H1 (cell line): ENCODE measurements around the gene ALG9. TPM values are rescaled to one million over a fixed set of nuclear protein-coding genes. Genes with fewer than 3 reads are reported as not detected.

Experiments
- CTCF ChIA-PET: fragments of 300-600 bp; sonication (Branson Sonifier 250); formaldehyde crosslinking; loops from one replicate; lab custom pipeline; 2021; ENCODE audit not compliant: partially characterized antibody; lab: Charles Lee
- POLR2A ChIA-PET: fragments of 300-600 bp; sonication (Branson Sonifier 250); formaldehyde crosslinking; loops from one replicate; lab custom pipeline; 2021; ENCODE audit warnings: inconsistent platforms; ENCODE audit not compliant: partially characterized antibody; lab: Charles Lee
- DNase-seq, 2 experiments: peaks; one replicate each; pipeline versions ENCODE4 v3.0.0 to v3.0.0-alpha.2; 2010 to 2022; ENCODE audit warnings: low spot score in 2 of 2, low read depth in 1 of 2, mixed read lengths in 1 of 2
- FAIRE-seq: peaks from 2 replicates; lab custom pipeline; 2011; peaks lifted over from hg19 to GRCh38; lab: Jason Lieb, UNC
- H2AFZ ChIP-seq: 2 replicates; pipeline ENCODE4 v1.8.1; 2012; ENCODE audit warnings: low read length, inconsistent platforms
- H2AK5ac ChIP-seq: 2 replicates; pipeline ENCODE4 v1.6.1; 2013; ENCODE audit warnings: low read depth, low read length
- H2BK120ac ChIP-seq: replicated peaks from 2 replicates; pipeline ENCODE3; 2013; ENCODE audit warnings: low read depth, low read length, inconsistent platforms
- H2BK12ac ChIP-seq: 2 replicates; pipeline ENCODE4 v1.6.1; 2013; ENCODE audit warnings: low read depth, low read length
- H2BK15ac ChIP-seq: 2 replicates; pipeline ENCODE4 v1.6.1; 2013; ENCODE audit warnings: low read length
- H2BK20ac ChIP-seq: 2 replicates; pipeline ENCODE4 v1.6.1; 2013; ENCODE audit warnings: low read length
- H2BK5ac ChIP-seq: 2 replicates; pipeline ENCODE4 v1.6.1; 2013; ENCODE audit warnings: low read depth, low read length
- H3K14ac ChIP-seq: 2 replicates; pipeline ENCODE4 v1.6.1; 2013; ENCODE audit warnings: inconsistent platforms; ENCODE audit not compliant: insufficient read length
- H3K18ac ChIP-seq: 2 replicates; pipeline ENCODE4 v1.6.1; 2013; ENCODE audit warnings: low read length; ENCODE audit errors: extremely low read depth
- H3K23ac ChIP-seq: 2 replicates; pipeline ENCODE4 v1.6.1; 2013; ENCODE audit warnings: inconsistent platforms; ENCODE audit not compliant: insufficient read length
- H3K23me2 ChIP-seq: 2 replicates; pipeline ENCODE4 v1.6.1; 2013; ENCODE audit warnings: low read depth, low read length
- H3K27ac ChIP-seq: 2 replicates; pipeline ENCODE4 v1.6.1; 2011; ENCODE audit warnings: low read depth, low read length, inconsistent platforms
- H3K27me3 ChIP-seq, 4 experiments: replicated peaks in 1 of 4; 1 replicate in 1 of 4; 2 replicates in 3 of 4; pipeline versions ENCODE4 v1.6.1 to v1.8.1; 2011 to 2013; ENCODE audit warnings: low read length in 3 of 4, mild to moderate bottlenecking in 3 of 4, inconsistent platforms in 2 of 4, mixed read lengths in 2 of 4, moderate library complexity in 1 of 4; ENCODE audit not compliant: control insufficient read depth in 3 of 4, insufficient read depth in 3 of 4; ENCODE audit errors: extremely low read depth in 1 of 4
- H3K36me3 ChIP-seq, 4 experiments: 2 replicates each; pipeline versions ENCODE4 v1.6.1 to v1.8.1; 2011 to 2013; ENCODE audit warnings: mild to moderate bottlenecking in 4 of 4, low read length in 3 of 4, moderate library complexity in 2 of 4, control low read depth in 1 of 4, inconsistent platforms in 1 of 4; ENCODE audit not compliant: insufficient read depth in 4 of 4, control insufficient read depth in 2 of 4
- H3K4ac ChIP-seq: replicated peaks from 2 replicates; pipeline ENCODE3; 2013; ENCODE audit warnings: low read length, low read depth, mixed read lengths, inconsistent platforms; ENCODE audit not compliant: insufficient read length
- H3K4me1 ChIP-seq, 4 experiments: replicated peaks in 1 of 4; 1 replicate in 1 of 4; 2 replicates in 3 of 4; pipeline versions ENCODE4 v1.6.1 to v1.8.1; 2011 to 2013; ENCODE audit warnings: low read length in 3 of 4, inconsistent platforms in 2 of 4, mixed read lengths in 1 of 4; ENCODE audit not compliant: insufficient read depth in 4 of 4, control insufficient read depth in 3 of 4
- H3K4me2 ChIP-seq, 2 experiments: 2 replicates each; pipeline versions ENCODE4 v1.6.1 to v1.8.1; 2011 to 2013; ENCODE audit warnings: low read depth in 2 of 2, low read length in 2 of 2, control low read depth in 1 of 2, inconsistent platforms in 1 of 2, mild to moderate bottlenecking in 1 of 2; ENCODE audit not compliant: insufficient read depth in 1 of 2
- H3K4me3 ChIP-seq, 4 experiments: fragments of 200-600, 300-600 bp in 1 of 4; sonication (generic), shearing (Covaris generic), sonication (Bioruptor Twin) in 1 of 4; 2 replicates each; pipeline versions ENCODE4 v1.5.1 to v1.8.1; 2011 to 2016; ENCODE audit warnings: low read length in 4 of 4, low read depth in 3 of 4, control low read depth in 2 of 4, inconsistent platforms in 2 of 4, mild to moderate bottlenecking in 2 of 4, mixed read lengths in 1 of 4, moderate library complexity in 1 of 4; ENCODE audit not compliant: insufficient read depth in 2 of 4; ENCODE audit errors: extremely low read depth in 1 of 4
- H3K56ac ChIP-seq: replicated peaks from 2 replicates; pipeline ENCODE3; 2013; ENCODE audit warnings: low read depth, mild to moderate bottlenecking, mixed read lengths, low read length, inconsistent platforms; ENCODE audit not compliant: insufficient read length
- H3K79me1 ChIP-seq: 2 replicates; pipeline ENCODE4 v1.6.1; 2013; ENCODE audit warnings: low read depth, low read length, control low read depth
- H3K79me2 ChIP-seq, 2 experiments: 2 replicates each; pipeline versions ENCODE4 v1.6.1 to v1.8.1; 2012 to 2013; ENCODE audit warnings: low read length in 2 of 2, mild to moderate bottlenecking in 2 of 2, inconsistent platforms in 1 of 2; ENCODE audit not compliant: insufficient read depth in 2 of 2, control insufficient read depth in 1 of 2
- H3K9ac ChIP-seq, 4 experiments: replicated peaks in 1 of 4; 1 replicate in 1 of 4; 2 replicates in 3 of 4; pipeline versions ENCODE4 v1.6.1 to v1.8.1; 2011 to 2013; ENCODE audit warnings: low read depth in 3 of 4, low read length in 3 of 4, control low read depth in 2 of 4, mild to moderate bottlenecking in 2 of 4, moderate library complexity in 2 of 4, inconsistent platforms in 1 of 4; ENCODE audit errors: extremely low read depth in 1 of 4
- H3K9me3 ChIP-seq, 2 experiments: 2 replicates each; pipeline versions ENCODE4 v1.6.1 to v1.8.1; 2012 to 2013; ENCODE audit warnings: mild to moderate bottlenecking in 2 of 2, moderate library complexity in 2 of 2, control low read depth in 1 of 2, inconsistent platforms in 1 of 2, low read depth in 1 of 2, low read length in 1 of 2, mixed read lengths in 1 of 2; ENCODE audit not compliant: insufficient read depth in 2 of 2
- H4K20me1 ChIP-seq, 2 experiments: replicated peaks in 1 of 2; 2 replicates each; pipeline versions ENCODE3 to v1.8.1; 2011 to 2013; ENCODE audit warnings: inconsistent platforms in 2 of 2, low read length in 2 of 2, mild to moderate bottlenecking in 1 of 2; ENCODE audit not compliant: insufficient read depth in 2 of 2, control insufficient read depth in 1 of 2
- H4K5ac ChIP-seq: 2 replicates; pipeline ENCODE4 v1.6.1; 2013; ENCODE audit warnings: low read length, low read depth, mixed read lengths, inconsistent platforms; ENCODE audit not compliant: insufficient read length
- H4K8ac ChIP-seq: 2 replicates; pipeline ENCODE4 v1.8.0; 2013; ENCODE audit warnings: mild to moderate bottlenecking, moderate library complexity, low read length, inconsistent platforms; ENCODE audit not compliant: insufficient read depth; ENCODE audit errors: extremely low read depth
- H4K91ac ChIP-seq: replicated peaks from 2 replicates; pipeline ENCODE3; 2013; ENCODE audit warnings: low read length, mixed read lengths, inconsistent platforms; ENCODE audit not compliant: insufficient read length
- SP2 ChIP-seq: IDR thresholded peaks from 2 replicates; pipeline ENCODE4 v1.6.1; 2012; ENCODE audit warnings: mild to moderate bottlenecking, low read length, inconsistent platforms
- WGBS, 2 experiments: shearing (Covaris generic) in 1 of 2; methylation state at CpG; one replicate each; pipeline versions ENCODE4 v1.1.6 to v1.1.7; 2013 to 2015; ENCODE audit warnings: low lambda C conversion rate in 2 of 2, mixed read lengths in 2 of 2, inconsistent platforms in 1 of 2, low coverage in 1 of 2, missing lambda C conversion rate in 1 of 2; ENCODE audit not compliant: insufficient replicate concordance in 2 of 2, insufficient coverage in 1 of 2, insufficient read length in 1 of 2; ENCODE audit errors: extremely low coverage in 1 of 2, missing lambda C conversion rate in 1 of 2; 5-methylcytosine and 5-hydroxymethylcytosine counted together
- polyA plus RNA-seq, 7 experiments: library from polyadenylated mRNA; depleted of rRNA in 3 of 7; stranded (reverse) in 5 of 7; unstranded in 2 of 7; fragments of >200 nt in 5 of 7; fragments of 200-250 nt in 2 of 7; gene quantifications; 1 replicate in 5 of 7; 2 replicates in 1 of 7; 4 replicates in 1 of 7; pipeline versions ENCODE4 v1.2.1 to v1.2.3, GENCODE V29; 2011 to 2013; ENCODE audit warnings: missing spikeins in 2 of 7, mixed read lengths in 2 of 7
- total RNA-seq: library from RNA; stranded (reverse); fragmentation: NEBNext Ultra II Directional; extraction: Animal tissue kit (Norgen Biotek cat#: 25700); gene quantifications from 2 replicates; pipeline ENCODE4 v1.2.1, GENCODE V29; 2021

The ALG9 gene
- total and polyA plus RNA-seq, 2 of the 8 experiments (the other 6 are each of a cell fraction or from before 2014, with no cell fraction given): 23.5 to 24.5 TPM

GRCh38 chr11:111770581-111771134, 100.7 kb downstream of the ALG9 start:
- H2AK5ac ChIP-seq: no peak overlapping the region
- no peak for TF ChIP-seq SP2
- no peaks in the 10 kb centered on the region for H3K79me2 ChIP-seq
- no peak overlapping the region for H2BK5ac ChIP-seq
- peak overlapping the region in 1 of 2 experiments; percentile 13; a peak in 1 of 4 replicates for H3K4me2 ChIP-seq
- H3K18ac ChIP-seq: no peak overlapping the region
- no peak overlapping the region for H3K56ac ChIP-seq
- no peak overlapping the region for H4K5ac ChIP-seq
- peaks cover 0 to 10% (median 5%) of the 10 kb centered on the region in 4 experiments; a peak in 3 of 7 replicates for H3K4me1 ChIP-seq
- DNase-seq (no peak), FAIRE-seq (no peak)
- H4K8ac ChIP-seq: no peak overlapping the region
- no peaks in the 10 kb centered on the region for H3K27me3 ChIP-seq
- no peak overlapping the region for H3K23ac ChIP-seq
- no peak overlapping the region for H3K14ac ChIP-seq
- no peak overlapping the region for H2BK15ac ChIP-seq
- no peak overlapping the region for H2AFZ ChIP-seq
- H3K79me1 ChIP-seq: no peaks in the 10 kb centered on the region
- 92% methylated on average over 4 of the region's 4 CpGs; no CpG with 5 or more reads in 1 of the 2 experiments for WGBS, 2 experiments
- POLR2A ChIA-PET: interaction anchor here (1.0 kb wide), 1 partner anchor 38 kb away, joined by 4 read pairs; no protein-coding TSS in a partner anchor
- no peaks in the 10 kb centered on the region for H3K9me3 ChIP-seq
- no peaks in the 10 kb centered on the region for H4K20me1 ChIP-seq
- no peak overlapping the region for H3K4me3 ChIP-seq
- peak overlapping the region; percentile 80; the same call in 1 of the 2 replicates for H2BK12ac ChIP-seq
- no peak overlapping the region for H3K4ac ChIP-seq
- peak overlapping the region; percentile 38; the same call in 1 of the 2 replicates for H2BK20ac ChIP-seq
- H3K36me3 ChIP-seq: no peaks in the 10 kb centered on the region; a peak in 1 of 8 replicates
- no peak overlapping the region for H3K9ac ChIP-seq
- no peak overlapping the region for H3K27ac ChIP-seq
- peak overlapping the region; percentile 29 for H2BK120ac ChIP-seq
- CTCF ChIA-PET: interaction anchor here (1.1 to 1.7 kb wide), 5 partner anchors 10 to 205 kb away, joined by 3 to 8 read pairs (median 3); no protein-coding TSS in a partner anchor
- no peak overlapping the region for H4K91ac ChIP-seq
- peaks cover 6% of the 10 kb centered on the region for H3K23me2 ChIP-seq
